Cardiac fibroblast (primary cell): Measurements from ENCODE around the gene LEMD2.

ENCODE experiments used
- DNase-seq, 2 donors: peaks; one replicate each; pipeline versions ENCODE4 v3.0.0 to v3.0.0-alpha.2; 2010; ENCODE audit warnings: low read depth in 2 of 2
- H3K4me3 ChIP-seq, 2 donors: replicated peaks in 1 of 2; 1 replicate in 1 of 2; 2 replicates in 1 of 2; pipeline ENCODE4 v1.5.1; 2011; ENCODE audit warnings: low read depth in 2 of 2, low read length in 2 of 2, mild to moderate bottlenecking in 2 of 2, moderate library complexity in 1 of 2
- TF ChIP-seq, protein P1 (sequence below): IDR thresholded peaks from one replicate; pipeline ENCODE4 v1.5.1; 2011; ENCODE audit warnings: low read depth, mild to moderate bottlenecking, low read length, inconsistent platforms

Gene LEMD2

DNA sequence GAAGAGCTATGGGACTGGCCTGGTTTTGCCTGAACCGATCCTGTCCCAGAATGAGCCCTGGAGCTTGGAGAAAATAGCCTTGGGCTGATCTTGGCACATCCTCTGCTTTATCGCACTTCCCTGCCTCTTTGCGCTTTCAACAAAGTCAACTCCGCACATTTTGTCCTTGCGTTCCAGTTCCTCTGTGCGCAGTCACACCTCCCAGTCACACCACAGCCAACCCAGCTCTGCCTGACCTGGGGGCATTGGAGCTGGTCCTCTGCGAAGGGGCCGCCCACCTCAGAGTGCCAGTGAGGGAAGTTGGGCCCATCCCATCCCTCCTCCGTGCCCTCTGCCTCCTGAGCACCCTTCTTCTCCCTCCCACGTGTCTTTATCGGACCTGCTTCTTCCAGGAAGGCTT, 60.5 kb downstream of the LEMD2 start:
- H3K4me3 ChIP-seq: no peak overlapping the region
- TF ChIP-seq, protein P1, sequence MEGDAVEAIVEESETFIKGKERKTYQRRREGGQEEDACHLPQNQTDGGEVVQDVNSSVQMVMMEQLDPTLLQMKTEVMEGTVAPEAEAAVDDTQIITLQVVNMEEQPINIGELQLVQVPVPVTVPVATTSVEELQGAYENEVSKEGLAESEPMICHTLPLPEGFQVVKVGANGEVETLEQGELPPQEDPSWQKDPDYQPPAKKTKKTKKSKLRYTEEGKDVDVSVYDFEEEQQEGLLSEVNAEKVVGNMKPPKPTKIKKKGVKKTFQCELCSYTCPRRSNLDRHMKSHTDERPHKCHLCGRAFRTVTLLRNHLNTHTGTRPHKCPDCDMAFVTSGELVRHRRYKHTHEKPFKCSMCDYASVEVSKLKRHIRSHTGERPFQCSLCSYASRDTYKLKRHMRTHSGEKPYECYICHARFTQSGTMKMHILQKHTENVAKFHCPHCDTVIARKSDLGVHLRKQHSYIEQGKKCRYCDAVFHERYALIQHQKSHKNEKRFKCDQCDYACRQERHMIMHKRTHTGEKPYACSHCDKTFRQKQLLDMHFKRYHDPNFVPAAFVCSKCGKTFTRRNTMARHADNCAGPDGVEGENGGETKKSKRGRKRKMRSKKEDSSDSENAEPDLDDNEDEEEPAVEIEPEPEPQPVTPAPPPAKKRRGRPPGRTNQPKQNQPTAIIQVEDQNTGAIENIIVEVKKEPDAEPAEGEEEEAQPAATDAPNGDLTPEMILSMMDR: no peak
- DNase-seq: no peak

DNA sequence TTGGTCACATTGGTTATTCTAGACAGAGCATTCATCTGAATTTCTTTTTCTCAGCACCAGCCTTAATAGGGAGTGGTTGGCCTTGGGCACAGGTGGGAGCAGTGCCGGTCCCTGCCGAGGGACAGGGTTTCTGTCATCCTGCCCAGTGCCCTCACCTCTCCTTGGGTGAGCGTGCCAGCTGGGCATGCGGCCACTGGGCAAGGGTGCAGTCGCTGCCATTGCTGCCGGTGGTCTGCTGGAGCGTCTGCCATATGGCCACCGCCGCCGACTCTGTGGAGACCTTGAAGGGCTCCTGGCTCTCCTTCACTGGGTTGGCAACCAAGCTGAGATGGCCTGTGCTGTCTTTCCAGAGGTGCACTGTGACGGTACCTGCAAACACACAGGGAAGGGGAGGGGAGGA, 61.0 kb downstream of the LEMD2 start:
- TF ChIP-seq, protein P1: no peak
- H3K4me3 ChIP-seq: no peak overlapping the region
- DNase-seq: no peak

DNA sequence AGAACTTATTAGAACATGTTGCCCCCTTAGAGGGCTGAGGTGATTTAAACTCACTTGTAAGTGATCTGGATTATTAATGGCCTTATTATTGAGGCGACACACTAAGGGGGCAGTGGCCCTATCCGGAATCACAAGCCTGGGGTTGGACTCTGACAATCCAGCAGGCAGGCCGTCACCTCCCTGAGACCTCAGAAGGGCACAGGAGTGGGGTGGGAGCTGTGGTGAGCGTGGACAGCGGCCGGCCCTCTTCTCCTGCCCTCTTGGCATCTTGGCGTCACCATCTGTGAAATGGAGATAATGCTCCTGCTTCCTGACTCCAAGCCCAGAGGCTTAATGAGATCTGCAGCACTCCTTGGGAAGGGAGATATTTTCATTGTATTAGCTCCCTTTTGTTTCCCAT, 61.8 kb downstream of the LEMD2 start:
- TF ChIP-seq, protein P1: no peak
- no peak overlapping the region for H3K4me3 ChIP-seq
- no peak for DNase-seq

DNA sequence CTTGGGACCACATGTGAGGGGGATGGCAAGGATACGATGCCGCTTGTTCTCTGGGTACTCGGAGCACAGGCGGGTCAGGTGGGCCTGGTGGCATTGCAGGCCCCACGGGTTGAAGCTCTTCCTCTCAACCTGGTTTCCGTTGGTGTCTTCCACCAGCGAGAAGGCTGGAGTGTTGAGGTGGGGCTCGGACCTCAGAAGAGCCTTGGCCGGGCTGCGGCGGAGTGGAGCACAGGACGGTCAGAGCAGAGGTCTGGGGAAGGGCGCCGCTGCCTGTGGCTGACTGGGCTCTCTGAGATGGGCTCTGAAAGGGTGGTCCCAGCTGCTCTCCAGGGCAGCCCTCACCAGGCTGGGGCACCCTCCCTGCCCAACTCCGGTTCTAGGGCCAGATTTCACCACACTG, 62.2 kb downstream of the LEMD2 start:
- no peak overlapping the region for H3K4me3 ChIP-seq
- TF ChIP-seq, protein P1: no peak
- DNase-seq: no peak

DNA sequence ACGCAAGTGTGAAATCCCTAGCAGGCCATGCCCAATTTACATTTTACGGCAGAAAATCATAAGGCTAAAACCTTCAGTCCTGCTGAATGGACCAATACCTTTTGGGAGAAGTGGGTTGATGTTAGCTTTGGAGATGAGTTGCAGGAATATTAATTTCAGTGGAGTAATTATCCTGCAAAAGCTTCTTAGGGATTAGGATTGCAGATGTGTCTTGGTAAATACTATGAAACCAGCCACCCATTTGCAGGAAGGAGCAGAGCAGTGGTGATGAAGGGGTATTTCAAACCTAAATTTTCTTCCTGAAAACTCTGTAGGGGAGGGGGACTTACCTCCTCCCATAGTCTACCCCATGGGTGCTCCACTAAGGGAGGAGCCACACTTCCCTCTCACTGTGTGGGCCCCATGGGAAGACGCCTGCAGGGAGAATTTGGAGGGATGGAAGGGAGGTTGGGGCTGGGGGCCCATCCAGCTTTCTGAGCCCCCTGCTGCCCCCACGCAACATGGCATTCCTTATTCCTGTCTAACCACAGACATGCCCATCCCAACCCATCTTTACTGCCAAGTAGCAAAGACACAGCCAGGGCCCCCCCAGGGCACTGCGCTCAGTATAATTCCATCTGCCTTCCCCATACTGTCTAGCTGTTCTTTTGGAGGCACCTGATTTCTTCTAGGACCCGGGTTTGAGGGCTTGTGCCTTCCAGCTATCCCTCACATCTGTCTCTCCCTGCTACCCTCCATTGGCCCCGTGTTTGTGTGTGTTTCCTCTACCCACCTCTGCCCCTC, 62.8 kb downstream of the LEMD2 start:
- TF ChIP-seq, protein P1: no peak
- no peak for DNase-seq
- no peak overlapping the region for H3K4me3 ChIP-seq

DNA sequence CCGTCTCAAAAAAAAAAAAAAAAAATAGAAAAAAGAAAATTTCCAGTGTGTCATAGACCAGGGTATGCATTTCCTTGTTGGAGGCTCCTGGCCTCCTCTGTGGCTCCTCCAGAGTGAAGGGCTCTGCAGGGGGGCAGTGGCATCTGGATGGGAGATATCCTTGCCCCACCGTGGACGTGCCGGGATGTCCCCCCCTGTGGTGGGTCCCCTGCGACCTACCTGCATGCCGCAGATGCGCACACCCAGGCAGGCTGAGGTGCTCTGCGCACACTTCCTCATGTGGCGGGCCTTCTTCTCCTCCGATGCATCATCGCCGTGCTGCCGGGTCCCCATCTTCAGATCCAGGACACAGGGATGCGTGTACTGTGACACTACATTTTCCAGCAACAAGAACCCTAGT, 63.7 kb downstream of the LEMD2 start:
- TF ChIP-seq, protein P1: no peak
- DNase-seq: no peak
- no peak overlapping the region for H3K4me3 ChIP-seq
